ENCODE data around the gene CEP41. TPM values are rescaled to one million over a fixed set of nuclear protein-coding genes. Genes with fewer than 3 reads are reported as not detected.

The CEP41 gene
- total RNA-seq, 2 experiments from 2014 or later, result 3.3 to 4.8 TPM

GRCh38 chr7:130369831-130370550, 70.8 kb downstream of the CEP41 start:
- ChIA-PET CTCF (no interaction called here), POLR2A (no interaction called here)
- no peaks in the 10 kb centered on the region for H3K36me3 ChIP-seq (ENCODE audit: insufficient read depth, low read length)
- H3K9me3 Mint-ChIP-seq, result no peaks in the 10 kb centered on the region
- no peaks in the 10 kb centered on the region for H3K27me3 ChIP-seq (ENCODE audit: control insufficient read depth in 1 of 2, insufficient read depth in 2 of 2, low read length in 2 of 2)
- peaks cover 0 to 4% of the 10 kb centered on the region in 2 experiments for H3K9me3 ChIP-seq (ENCODE audit: control insufficient read depth in 1 of 2, insufficient read depth in 1 of 2, low read length in 2 of 2)
- no peak overlapping the region for H3K4me3 Mint-ChIP-seq
- intact Hi-C loops (cut with DNase I, micrococcal nuclease), result no loop called here
- peaks cover 24% of the 10 kb centered on the region for H3K4me1 ChIP-seq (ENCODE audit: insufficient read depth, low read length)
- H3K4me3 ChIP-seq (ENCODE audit: low read length), result no peak overlapping the region
- H3K4me1 Mint-ChIP-seq (ENCODE audit: low read depth), result peaks cover 33% of the 10 kb centered on the region
- H3K27me3 Mint-ChIP-seq, result no peaks in the 10 kb centered on the region
- peak overlapping the region; percentile 25 for H3K27ac Mint-ChIP-seq
- DNase-seq, result no peak
- no peaks in the 10 kb centered on the region for H3K36me3 Mint-ChIP-seq (ENCODE audit: low read depth)
- no peak for ATAC-seq (ENCODE audit: poor library complexity)
- no peak overlapping the region for H3K27ac ChIP-seq (ENCODE audit: low read depth in 1 of 2, low read length in 2 of 2)
- no peak for TF ChIP-seq CTCF (IDR thresholded peaks at IDR 0.05)

- intact Hi-C loops (cut with DNase I, micrococcal nuclease), result no loop called here
- peak overlapping the region; percentile 10 for H3K4me3 ChIP-seq (ENCODE audit: low read length)
- ChIA-PET POLR2A (no interaction called here), CTCF (no interaction called here)
- Mint-ChIP-seq H3K27me3 (no peaks in the 10 kb centered on the region), H3K9me3 (no peaks in the 10 kb centered on the region), H3K4me3 (no peak overlapping the region), H3K36me3 (ENCODE audit: low read depth) (no peaks in the 10 kb centered on the region), H3K27ac (peak overlapping the region; percentile 25), H3K4me1 (ENCODE audit: low read depth) (peaks cover 33% of the 10 kb centered on the region)
- H3K4me1 ChIP-seq (ENCODE audit: insufficient read depth, low read length), result peaks cover 24% of the 10 kb centered on the region
- no peak for TF ChIP-seq CTCF (IDR thresholded peaks at IDR 0.05)
- H3K27ac ChIP-seq (ENCODE audit: low read depth in 1 of 2, low read length in 2 of 2), result peak overlapping the region in 1 of 2 donors; percentile 43
- ATAC-seq (ENCODE audit: poor library complexity) (no peak), DNase-seq (peak in 2 of 14 experiments; percentile 25 to 33)
- H3K9me3 ChIP-seq (ENCODE audit: control insufficient read depth in 1 of 2, insufficient read depth in 1 of 2, low read length in 2 of 2), result no peaks in the 10 kb centered on the region
- no peaks in the 10 kb centered on the region for H3K36me3 ChIP-seq (ENCODE audit: insufficient read depth, low read length)
- no peaks in the 10 kb centered on the region for H3K27me3 ChIP-seq (ENCODE audit: control insufficient read depth in 1 of 2, insufficient read depth in 2 of 2, low read length in 2 of 2)
These were observed 71.6 kb downstream of the CEP41 start for GRCh38 chr7:130369110-130369711.

GRCh38 chr7:130367836-130368746, 72.7 kb downstream of the CEP41 start:
- POLR2A ChIA-PET, result no interaction called here
- H3K27ac Mint-ChIP-seq, result peak overlapping the region; percentile 25
- intact Hi-C loops (cut with DNase I, micrococcal nuclease), result no loop called here

More at GRCh38 chr7:130367836-130368746, 72.7 kb downstream of the CEP41 start:
- CTCF ChIA-PET, result interaction anchor here (1.1 kb wide), 1 partner anchor 41 kb away, joined by 3 read pairs; no protein-coding TSS in a partner anchor
- peaks cover 33% of the 10 kb centered on the region for H3K4me1 Mint-ChIP-seq (ENCODE audit: low read depth)
- H3K9me3 Mint-ChIP-seq, result no peaks in the 10 kb centered on the region
- Histone ChIP-seq H3K9me3 (ENCODE audit: control insufficient read depth in 1 of 2, insufficient read depth in 1 of 2, low read length in 2 of 2) (no peaks in the 10 kb centered on the region), H3K27ac (ENCODE audit: low read depth in 1 of 2, low read length in 2 of 2) (peak overlapping the region in 1 of 2 donors; percentile 59), H3K4me1 (ENCODE audit: insufficient read depth, low read length) (peaks cover 24% of the 10 kb centered on the region), H3K4me3 (ENCODE audit: low read length) (peak overlapping the region; percentile 36), H3K27me3 (ENCODE audit: control insufficient read depth in 1 of 2, insufficient read depth in 2 of 2, low read length in 2 of 2) (no peaks in the 10 kb centered on the region), H3K36me3 (ENCODE audit: insufficient read depth, low read length) (no peaks in the 10 kb centered on the region)
- H3K27me3 Mint-ChIP-seq, result no peaks in the 10 kb centered on the region
- ATAC-seq (ENCODE audit: poor library complexity) (no peak), DNase-seq (no peak)
- H3K36me3 Mint-ChIP-seq (ENCODE audit: low read depth), result no peaks in the 10 kb centered on the region
- no peak overlapping the region for H3K4me3 Mint-ChIP-seq
- no peak for TF ChIP-seq CTCF (IDR thresholded peaks at IDR 0.05)
